ENCODE measurements around the gene CRAMP1.
A peak's percentile ranks its signal among the peaks of the same experiment; 100 is the strongest.

CRAMP1 gene

GRCh38 chr16:1634541-1634940 lies 22.4 kb downstream of the CRAMP1 start:
- DNase-seq, result no peak
- TF ChIP-seq POLR2A (IDR thresholded peaks at IDR 0.05; ENCODE audit: low read length), result no peak
- TF ChIP-seq GATA1 (IDR thresholded peaks at IDR 0.05; ENCODE audit: low read depth, low read length), result no peak

- no peak for DNase-seq
- TF ChIP-seq POLR2A (IDR thresholded peaks at IDR 0.05; ENCODE audit: low read length) (no peak), GATA1 (IDR thresholded peaks at IDR 0.05; ENCODE audit: low read depth, low read length) (no peak)
Measured at GRCh38 chr16:1635070-1635469, 22.9 kb downstream of the CRAMP1 start.

GRCh38 chr16:1637526-1637925 lies 25.4 kb downstream of the CRAMP1 start:
- no peak for TF ChIP-seq GATA1 (IDR thresholded peaks at IDR 0.05; ENCODE audit: low read depth, low read length)
- TF ChIP-seq POLR2A (IDR thresholded peaks at IDR 0.05; ENCODE audit: low read length), result no peak
- DNase-seq, result no peak

GRCh38 chr16:1638757-1639156 lies 26.6 kb downstream of the CRAMP1 start:
- no peak for DNase-seq
- TF ChIP-seq GATA1 (IDR thresholded peaks at IDR 0.05; ENCODE audit: low read depth, low read length) (no peak), POLR2A (IDR thresholded peaks at IDR 0.05; ENCODE audit: low read length) (no peak)

GRCh38 chr16:1639282-1639681 lies 27.1 kb downstream of the CRAMP1 start:
- no peak for TF ChIP-seq GATA1 (IDR thresholded peaks at IDR 0.05; ENCODE audit: low read depth, low read length)
- TF ChIP-seq POLR2A (IDR thresholded peaks at IDR 0.05; ENCODE audit: low read length), result no peak
- no peak for DNase-seq

- DNase-seq, result no peak
- TF ChIP-seq POLR2A (IDR thresholded peaks at IDR 0.05; ENCODE audit: low read length) (no peak), GATA1 (IDR thresholded peaks at IDR 0.05; ENCODE audit: low read depth, low read length) (no peak)
Measured at GRCh38 chr16:1639860-1640259, 27.7 kb downstream of the CRAMP1 start.

- DNase-seq, result no peak
- TF ChIP-seq POLR2A (IDR thresholded peaks at IDR 0.05; ENCODE audit: low read length), result no peak
- no peak for TF ChIP-seq GATA1 (IDR thresholded peaks at IDR 0.05; ENCODE audit: low read depth, low read length)
Measured at GRCh38 chr16:1640261-1640941, 28.2 kb downstream of the CRAMP1 start.

- no peak for TF ChIP-seq POLR2A (IDR thresholded peaks at IDR 0.05; ENCODE audit: low read length)
- TF ChIP-seq GATA1 (IDR thresholded peaks at IDR 0.05; ENCODE audit: low read depth, low read length), result no peak
- no peak for DNase-seq
Measured at GRCh38 chr16:1641261-1641660, 29.1 kb downstream of the CRAMP1 start.

GRCh38 chr16:1642148-1642547 lies 30.0 kb downstream of the CRAMP1 start:
- DNase-seq, result no peak
- TF ChIP-seq POLR2A (IDR thresholded peaks at IDR 0.05; ENCODE audit: low read length), result no peak
- no peak for TF ChIP-seq GATA1 (IDR thresholded peaks at IDR 0.05; ENCODE audit: low read depth, low read length)

GRCh38 chr16:1642753-1643152 lies 30.6 kb downstream of the CRAMP1 start:
- TF ChIP-seq POLR2A (IDR thresholded peaks at IDR 0.05; ENCODE audit: low read length), result no peak
- TF ChIP-seq GATA1 (IDR thresholded peaks at IDR 0.05; ENCODE audit: low read depth, low read length), result no peak
- no peak for DNase-seq

- DNase-seq, result no peak
- no peak for TF ChIP-seq GATA1 (IDR thresholded peaks at IDR 0.05; ENCODE audit: low read depth, low read length)
- TF ChIP-seq POLR2A (IDR thresholded peaks at IDR 0.05; ENCODE audit: low read length), result no peak
Measured at GRCh38 chr16:1643521-1643920, 31.4 kb downstream of the CRAMP1 start.

GRCh38 chr16:1645914-1646525 lies 33.9 kb downstream of the CRAMP1 start:
- peak; percentile 69 to 80 for DNase-seq
- TF ChIP-seq POLR2A (IDR thresholded peaks at IDR 0.05; ENCODE audit: low read length), result peak; percentile 43
- TF ChIP-seq GATA1 (IDR thresholded peaks at IDR 0.05; ENCODE audit: low read depth, low read length), result no peak

- DNase-seq, result no peak
- no peak for TF ChIP-seq GATA1 (IDR thresholded peaks at IDR 0.05; ENCODE audit: low read depth, low read length)
- no peak for TF ChIP-seq POLR2A (IDR thresholded peaks at IDR 0.05; ENCODE audit: low read length)
Measured at GRCh38 chr16:1647856-1648255, 35.7 kb downstream of the CRAMP1 start.

- DNase-seq, result no peak
- no peak for TF ChIP-seq POLR2A (IDR thresholded peaks at IDR 0.05; ENCODE audit: low read length)
- no peak for TF ChIP-seq GATA1 (IDR thresholded peaks at IDR 0.05; ENCODE audit: low read depth, low read length)
Measured at GRCh38 chr16:1650131-1650530, 38.0 kb downstream of the CRAMP1 start.
